ENCODE results near the gene ME1.
"Not testable (repeated sequence)": the region's sequence is repeated elsewhere in the genome, so short reads cannot be mapped to it uniquely, and the experiment has no call there.

ME1 gene

GRCh38 chr6:83431545-83432155 lies 799 bp upstream of the ME1 start:
- no peak for DNase-seq

GRCh38 chr6:83429857-83430610 lies 817 bp downstream of the ME1 start:
- no peak for DNase-seq

- DNase-seq = no peak
Observed at GRCh38 chr6:83429269-83429668, 1.6 kb downstream of the ME1 start.

GRCh38 chr6:83424392-83425018 lies 6.3 kb downstream of the ME1 start:
- no peak for DNase-seq

- DNase-seq = no peak
Observed at GRCh38 chr6:83417880-83418663, 12.8 kb downstream of the ME1 start.

GRCh38 chr6:83413068-83413467 lies 17.8 kb downstream of the ME1 start:
- DNase-seq = no peak

GRCh38 chr6:83411731-83412130 lies 19.1 kb downstream of the ME1 start:
- no peak for DNase-seq

- DNase-seq = no peak
Observed at GRCh38 chr6:83403191-83403590, 27.7 kb downstream of the ME1 start.

- no peak for DNase-seq
Observed at GRCh38 chr6:83389606-83390005, 41.2 kb downstream of the ME1 start.

GRCh38 chr6:83385473-83385872 lies 45.4 kb downstream of the ME1 start:
- no peak for DNase-seq

GRCh38 chr6:83384751-83385150 lies 46.1 kb downstream of the ME1 start:
- no peak for DNase-seq

- no peak for DNase-seq
Observed at GRCh38 chr6:83381949-83382348, 48.9 kb downstream of the ME1 start.

GRCh38 chr6:83378621-83379388 lies 52.0 kb downstream of the ME1 start:
- DNase-seq = no peak

GRCh38 chr6:83371423-83371822 lies 59.4 kb downstream of the ME1 start:
- no peak for DNase-seq

- DNase-seq = no peak
Observed at GRCh38 chr6:83370567-83370966, 60.3 kb downstream of the ME1 start.

GRCh38 chr6:83369692-83370091 lies 61.2 kb downstream of the ME1 start:
- DNase-seq = no peak

GRCh38 chr6:83368577-83368976 lies 62.3 kb downstream of the ME1 start:
- no peak for DNase-seq

- DNase-seq = no peak
Observed at GRCh38 chr6:83367104-83367503, 63.7 kb downstream of the ME1 start.

GRCh38 chr6:83365931-83366330 lies 64.9 kb downstream of the ME1 start:
- no peak for DNase-seq

GRCh38 chr6:83362349-83362748 lies 68.5 kb downstream of the ME1 start:
- DNase-seq = not testable (repeated sequence)

GRCh38 chr6:83359638-83360037 lies 71.2 kb downstream of the ME1 start:
- DNase-seq = no peak

- no peak for DNase-seq
Observed at GRCh38 chr6:83354747-83355146, 76.1 kb downstream of the ME1 start.
